NCI-H2196 (cell line): ENCODE data around the gene LRRC9.

Experiments
- DNase-seq: peaks from one replicate; lab custom pipeline; 2025; ENCODE audit not compliant: unreplicated experiment; lab: John Stamatoyannopoulos, UW

LRRC9 gene

DNA sequence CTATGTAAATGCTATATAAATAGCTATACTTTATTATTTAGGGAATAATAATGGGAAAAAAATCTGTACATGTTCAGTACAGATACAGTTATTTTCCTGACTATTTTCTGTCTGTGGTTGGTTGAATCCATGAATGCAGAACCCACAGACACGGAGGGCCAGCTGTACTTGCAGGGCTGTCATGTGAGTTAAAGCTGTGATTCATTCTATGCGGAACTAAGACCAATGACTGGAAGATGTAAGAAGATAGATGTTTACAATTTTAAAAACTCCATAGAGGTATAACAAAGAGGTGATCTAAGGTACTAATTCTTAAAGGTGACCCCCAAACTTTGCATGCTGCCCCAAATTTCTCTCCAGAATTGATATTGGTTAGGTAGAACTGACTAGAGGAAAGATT, 186.4 kb downstream of the LRRC9 start:
- DNase-seq = no peak

GRCh38 chr14:60107477-60107876, 187.5 kb downstream of the LRRC9 start:
- no peak for DNase-seq

DNA sequence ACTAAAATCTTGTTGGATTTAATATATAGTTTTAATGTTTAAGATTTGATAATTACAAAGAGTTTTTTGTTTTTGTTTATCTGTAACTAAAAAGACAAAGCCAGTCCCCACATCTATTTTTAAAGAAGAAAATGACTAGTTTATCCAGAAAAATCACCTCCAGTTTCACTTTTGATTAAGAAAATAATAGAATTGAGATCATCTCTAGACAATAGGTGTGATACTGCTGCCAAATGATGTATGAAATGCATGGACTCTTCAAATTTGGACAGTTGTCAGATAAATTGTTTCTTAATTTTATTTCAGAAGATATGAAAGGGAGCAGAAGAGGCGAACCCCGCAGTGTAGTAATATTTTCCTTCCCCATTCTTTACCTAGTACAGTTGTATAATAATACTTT, 191.8 kb downstream of the LRRC9 start:
- no peak for DNase-seq
